Renal pelvis (tissue), 4 donors: ENCODE results near the gene VSX1. TPM values are rescaled to one million over a fixed set of nuclear protein-coding genes. Genes with fewer than 3 reads are reported as not detected.

Experiments
- DNase-seq: peaks from one replicate; pipeline ENCODE4 v3.0.0-alpha.2; 2013
- polyA plus RNA-seq, 3 donors: library from polyadenylated mRNA; unstranded; fragments of 120-200 nt; gene quantifications; one replicate each; pipeline ENCODE4 v1.2.1, GENCODE V29; 2013; ENCODE audit not compliant: insufficient read length in 3 of 3

The VSX1 gene
- polyA plus RNA-seq, 3 donors: 0.04 TPM; not detected in 2

DNA sequence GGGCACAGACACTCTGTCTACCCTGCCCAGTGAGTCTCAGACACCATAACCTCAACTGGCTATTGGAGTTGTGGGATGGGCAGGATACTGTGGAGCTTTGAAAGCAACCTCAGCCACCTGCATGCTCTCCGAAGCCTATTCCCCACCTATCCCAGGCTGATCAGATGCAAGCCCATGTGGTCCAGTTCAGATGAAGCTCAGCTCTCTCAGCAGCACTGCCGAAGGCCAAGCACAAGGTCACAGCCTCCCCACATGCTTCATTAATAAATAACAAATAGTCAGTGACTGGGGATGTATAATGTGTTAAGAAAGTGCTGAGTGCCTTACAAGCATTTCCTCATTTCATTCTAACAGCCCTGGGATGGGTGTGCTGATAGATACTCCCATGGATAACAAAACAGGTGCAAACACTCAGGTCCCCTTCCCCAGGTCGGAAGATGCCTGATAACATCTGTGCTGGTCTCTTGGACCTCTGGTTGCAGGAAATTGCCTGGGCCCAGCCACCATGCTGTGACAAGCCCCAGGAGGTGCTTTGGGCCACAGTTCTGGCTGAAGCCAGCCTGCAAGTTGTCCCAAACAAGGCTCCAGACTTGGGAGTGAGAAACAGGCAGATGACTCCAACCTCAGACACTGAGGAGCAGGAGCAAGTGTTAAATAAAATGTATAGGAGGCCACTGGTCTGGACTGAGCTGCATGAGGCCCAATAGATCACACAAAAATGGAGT is 27.7 kb downstream of the VSX1 start:
- DNase-seq: no peak

DNA sequence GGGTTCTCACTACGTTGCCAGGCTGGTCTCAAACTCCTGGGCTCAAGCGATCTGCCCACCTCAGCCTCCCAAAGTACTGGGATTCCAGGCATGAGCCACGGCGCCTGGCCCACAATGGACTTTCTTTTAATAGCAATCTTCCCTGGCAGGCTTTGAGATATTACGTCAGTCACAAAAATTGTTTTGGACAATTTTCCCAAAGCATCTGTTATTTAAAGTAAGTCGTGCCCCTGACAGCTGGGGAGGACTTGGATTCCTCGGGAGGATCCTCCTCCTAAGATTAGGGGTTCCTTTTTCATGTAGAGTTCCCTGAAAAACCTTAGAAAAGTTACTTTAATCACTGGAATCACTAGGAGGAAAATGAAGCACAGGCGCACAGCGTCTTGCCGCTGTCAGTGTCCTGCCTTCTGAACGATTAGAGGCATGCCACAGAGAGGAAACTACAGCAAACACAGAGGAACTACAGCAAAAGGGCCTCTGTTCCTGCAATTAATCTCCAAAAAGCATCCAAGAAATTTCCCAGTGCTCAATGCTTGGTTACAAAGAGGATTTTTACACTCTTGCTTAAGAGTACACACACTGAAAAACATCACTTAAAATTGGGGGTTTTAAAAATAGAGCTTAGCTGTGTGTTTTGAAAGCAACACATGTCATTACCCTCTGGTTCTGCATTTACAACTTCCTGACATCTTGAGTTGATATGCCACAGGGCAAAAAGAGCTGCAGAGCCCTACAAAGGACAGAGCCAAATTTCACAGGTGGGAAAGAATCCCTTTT is 28.5 kb downstream of the VSX1 start:
- no peak for DNase-seq

DNA sequence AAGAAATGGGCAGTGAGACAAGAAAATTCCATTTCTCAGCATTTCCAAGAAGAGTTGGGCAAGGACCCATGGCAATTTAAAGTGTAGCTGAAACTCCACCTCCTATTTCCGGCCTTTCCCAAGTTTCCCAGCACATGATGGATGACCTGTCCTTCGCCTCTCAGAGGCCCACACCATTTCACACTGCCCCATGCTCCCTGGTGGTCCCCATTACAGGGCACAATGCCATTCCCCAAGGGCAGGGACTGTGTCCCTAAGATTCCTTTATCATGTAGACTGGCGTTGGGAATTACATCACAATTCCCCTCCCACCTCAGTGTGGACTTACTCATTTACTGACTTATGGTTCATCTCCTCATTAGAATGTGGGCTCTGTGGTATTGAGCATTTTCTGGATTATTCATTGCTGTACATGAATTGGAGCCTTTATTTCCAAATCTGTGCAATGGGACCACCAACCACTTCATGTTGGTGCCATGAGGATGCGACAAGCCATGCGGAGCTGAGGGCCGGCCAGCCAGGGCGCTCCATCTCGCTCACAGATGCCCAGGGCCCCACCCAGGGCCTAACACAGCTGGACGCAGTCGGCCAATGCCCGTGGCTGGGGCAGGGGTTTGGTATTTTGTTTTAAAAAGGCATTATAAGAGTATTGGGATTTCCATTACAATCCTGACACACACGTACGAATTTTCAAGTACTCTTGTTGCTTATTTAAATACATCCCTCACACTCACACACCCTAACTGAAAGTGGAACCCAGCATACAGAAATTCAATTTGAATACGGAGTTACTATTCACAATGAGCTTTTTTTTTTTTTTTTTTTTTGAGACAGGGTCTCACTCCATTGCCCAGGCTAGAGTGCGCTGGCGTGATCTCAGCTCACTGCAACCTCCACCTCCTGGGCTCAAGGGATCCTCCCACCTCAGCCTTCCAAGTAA is 29.4 kb downstream of the VSX1 start:
- no peak for DNase-seq

- no peak for DNase-seq
Measured at GRCh38 chr20:25051386-25052155, 30.4 kb downstream of the VSX1 start.

- DNase-seq: no peak
Measured at GRCh38 chr20:25050501-25051350, 31.2 kb downstream of the VSX1 start.

- DNase-seq: no peak
Measured at GRCh38 chr20:25050082-25050481, 31.9 kb downstream of the VSX1 start.

GRCh38 chr20:25049261-25050060 is 32.5 kb downstream of the VSX1 start:
- DNase-seq: no peak

- DNase-seq: no peak
Measured at GRCh38 chr20:25048519-25048952, 33.4 kb downstream of the VSX1 start.

GRCh38 chr20:25047766-25048165 is 34.2 kb downstream of the VSX1 start:
- DNase-seq: no peak

DNA sequence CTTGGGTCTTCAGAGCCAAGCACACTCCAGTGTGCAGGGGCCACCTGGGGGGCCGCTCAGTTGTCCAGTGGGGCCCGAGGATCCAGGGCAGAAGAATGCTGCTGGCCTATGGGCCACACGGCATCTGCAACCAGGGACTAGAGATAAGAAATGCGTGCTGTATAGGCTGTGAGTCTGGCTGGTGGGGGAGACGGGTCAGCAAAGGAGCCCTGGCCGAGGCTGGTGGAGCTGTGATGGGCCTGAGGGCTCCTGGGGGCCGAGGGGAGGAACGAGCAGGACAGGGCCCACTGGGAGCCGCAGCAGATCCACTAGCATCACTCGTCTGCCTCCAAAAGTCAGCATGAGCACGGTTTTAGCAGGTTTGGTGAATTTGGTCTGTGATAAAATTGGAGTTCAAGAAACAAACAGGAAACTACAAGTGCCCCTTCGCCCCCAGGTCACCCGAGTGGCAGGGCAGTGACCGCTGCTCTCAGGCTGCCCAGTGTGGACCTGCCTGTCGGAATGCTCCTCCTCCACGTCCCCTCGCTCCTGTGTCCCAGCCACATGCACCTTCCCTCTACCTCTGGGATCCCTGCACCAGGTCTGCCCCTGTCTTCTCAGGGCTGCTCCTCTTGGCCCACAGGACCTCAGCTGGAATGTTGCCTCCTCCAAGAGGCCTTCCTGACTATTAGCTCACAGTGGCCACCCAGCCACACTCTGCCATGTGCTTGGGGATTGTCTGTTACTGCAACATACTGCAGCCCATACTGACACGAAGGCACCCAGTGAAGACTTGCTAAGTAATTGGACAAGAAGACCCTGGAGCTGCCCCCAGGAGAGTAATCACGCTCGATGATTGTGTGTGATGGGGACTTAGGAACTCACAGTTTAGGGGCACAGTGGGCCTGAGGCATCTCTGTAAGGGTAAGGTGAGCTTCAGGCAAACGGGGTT is 34.9 kb downstream of the VSX1 start:
- no peak for DNase-seq

DNA sequence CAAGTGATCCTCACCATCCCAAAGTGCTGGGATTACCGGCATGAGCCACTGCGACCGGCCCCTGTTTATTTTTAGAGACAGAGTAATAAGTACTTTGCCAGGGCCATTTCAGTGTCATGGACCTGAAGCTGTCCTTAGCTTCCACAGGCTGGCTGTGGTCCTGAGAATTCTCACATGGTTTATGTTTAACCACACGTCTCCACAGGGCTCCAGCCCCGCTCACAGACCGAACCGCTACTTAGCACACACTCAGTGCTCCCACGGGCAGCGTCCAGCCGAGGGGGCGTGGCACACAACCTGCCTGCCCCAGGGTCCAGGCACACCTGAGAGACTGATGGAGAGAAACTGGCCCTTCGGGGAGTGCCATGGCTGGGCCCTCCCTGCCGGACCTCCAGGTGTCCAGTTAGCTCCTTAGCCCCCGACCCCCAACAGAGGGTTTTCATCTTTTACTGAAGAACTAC is 35.7 kb downstream of the VSX1 start:
- no peak for DNase-seq

DNA sequence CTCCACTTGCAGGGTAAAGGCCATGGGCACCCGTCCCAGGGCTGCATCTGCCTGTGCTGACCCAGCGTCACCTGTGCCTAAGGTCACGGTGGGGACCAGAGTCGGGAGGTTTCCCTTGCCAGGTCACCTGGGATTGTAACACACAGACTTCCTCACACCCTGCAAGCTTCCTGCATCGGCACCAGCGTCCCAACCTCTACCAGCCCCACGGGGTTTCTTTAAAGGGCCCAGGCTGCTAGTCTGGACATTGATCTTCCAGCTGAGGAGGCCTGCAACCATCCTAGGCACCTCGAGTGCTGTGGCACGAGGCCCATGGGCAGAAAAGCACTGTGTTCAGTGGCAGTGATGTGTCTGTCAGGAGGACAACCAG is 36.6 kb downstream of the VSX1 start:
- DNase-seq: no peak

DNA sequence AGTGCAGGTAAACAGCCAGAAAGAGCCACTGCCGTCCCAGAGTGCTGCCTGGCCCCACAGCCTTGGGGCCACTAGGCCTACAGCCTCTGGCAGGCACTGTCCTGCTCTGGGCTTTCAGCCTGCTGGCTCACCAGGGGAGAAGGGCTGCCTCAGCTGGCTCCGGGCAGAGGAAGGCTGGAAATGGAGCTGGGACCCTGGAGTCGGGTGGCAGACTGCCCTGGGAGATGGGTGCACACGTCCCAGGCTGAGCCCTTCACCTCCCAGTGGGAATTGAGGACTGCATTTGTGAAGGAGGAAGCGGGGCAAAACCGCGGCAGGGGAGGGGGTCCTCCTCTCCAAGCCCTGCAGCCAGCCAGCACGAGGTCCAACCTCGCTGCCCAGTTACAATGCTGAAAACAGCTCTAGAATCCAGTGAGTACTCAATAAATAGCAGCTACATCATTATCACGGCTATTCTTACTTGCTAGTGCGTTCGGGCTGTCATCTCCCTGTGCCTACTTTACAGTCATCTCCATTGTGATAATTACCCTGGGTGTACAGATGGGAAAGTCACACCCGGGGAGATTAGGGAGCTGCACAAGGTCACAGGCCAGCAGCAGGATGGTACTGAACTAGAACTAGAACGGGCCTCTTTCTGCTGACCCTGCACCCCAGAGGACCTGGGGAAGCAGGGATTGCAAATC is 37.1 kb downstream of the VSX1 start:
- DNase-seq: no peak

DNA sequence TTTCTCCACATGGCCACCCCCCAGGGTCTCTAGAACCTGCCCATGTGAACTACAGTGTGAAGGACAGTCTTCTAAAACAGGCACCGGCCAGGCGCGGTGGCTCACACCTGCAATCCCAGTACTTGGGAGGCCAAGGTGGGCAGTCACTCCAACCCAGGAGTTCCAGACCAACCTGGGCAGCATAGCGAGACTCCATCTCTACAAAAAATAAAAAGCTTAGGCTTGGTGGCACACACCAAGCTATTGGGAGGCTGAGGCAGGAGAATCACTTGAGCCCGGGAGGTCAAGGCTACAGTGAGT is 37.7 kb downstream of the VSX1 start:
- no peak for DNase-seq

DNA sequence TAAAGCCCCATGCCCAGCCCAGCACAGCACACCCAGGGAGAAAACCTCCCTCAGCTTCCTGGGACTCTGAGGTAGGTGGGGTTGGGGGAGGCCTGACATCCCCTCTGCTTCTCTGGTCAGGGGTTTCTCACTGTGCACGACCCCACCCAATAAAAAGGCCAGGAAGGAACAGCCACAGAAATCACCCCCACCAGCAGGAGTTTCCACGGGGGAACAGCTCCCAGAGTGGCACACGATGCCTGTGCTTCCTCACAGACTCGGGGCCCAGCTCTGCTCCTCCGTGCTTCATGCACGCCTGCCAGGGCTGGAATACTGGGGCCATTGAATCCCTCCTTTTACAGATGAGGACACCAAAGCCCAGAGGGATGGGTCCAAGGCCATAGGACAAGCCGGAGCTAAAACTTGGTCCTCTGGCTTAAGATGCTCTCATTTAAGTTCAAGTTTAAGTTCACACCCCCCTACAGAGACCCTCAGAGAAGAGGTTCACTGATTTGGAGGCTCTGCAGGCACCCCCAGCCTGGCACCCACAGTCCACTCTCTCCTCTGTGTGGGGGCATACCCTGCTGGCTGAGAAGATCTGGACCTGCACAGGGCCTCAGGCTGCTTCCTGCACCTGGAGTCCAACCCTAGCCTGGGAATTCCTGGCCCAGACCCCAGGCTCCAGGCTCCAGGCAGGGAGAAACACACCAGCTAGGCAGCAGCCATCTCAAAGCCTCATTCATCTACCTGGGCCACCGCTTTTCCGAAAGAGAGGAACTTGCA is 38.3 kb downstream of the VSX1 start:
- DNase-seq: no peak

GRCh38 chr20:25042531-25043498 is 39.1 kb downstream of the VSX1 start:
- no peak for DNase-seq
